ENCODE results near the gene PADI1. TPM values are rescaled to one million over a fixed set of nuclear protein-coding genes. Genes with fewer than 3 reads are reported as not detected.

The PADI1 gene
- polyA plus RNA-seq, 1 donor from 2014 or later, result 0.66 TPM

GRCh38 chr1:17195731-17196130 is 9.2 kb upstream of the PADI1 start:
- no peak overlapping the region for H3K27ac ChIP-seq (ENCODE audit: low read length)
- TF ChIP-seq EZH2 (IDR thresholded peaks at IDR 0.05; ENCODE audit: borderline replicate concordance, insufficient read depth, low read length, poor library complexity, severe bottlenecking) (no peak), POLR2AphosphoS5 (IDR thresholded peaks at IDR 0.05) (no peak), REST (IDR thresholded peaks at IDR 0.05; ENCODE audit: borderline replicate concordance) (no peak), SMC3 (conservative IDR thresholded peaks at IDR 0.05; ENCODE audit: poor library complexity) (no peak), MXI1 (conservative IDR thresholded peaks at IDR 0.05; ENCODE audit: poor library complexity, severe bottlenecking) (no peak), RAD21 (conservative IDR thresholded peaks at IDR 0.05) (no peak), CTCF (IDR thresholded peaks at IDR 0.05; ENCODE audit: poor library complexity, severe bottlenecking) (no peak), TAF1 (IDR thresholded peaks at IDR 0.05; ENCODE audit: low read depth) (no peak), EP300 (conservative IDR thresholded peaks at IDR 0.05; ENCODE audit: poor library complexity, severe bottlenecking) (no peak)
- H3K4me2 ChIP-seq (ENCODE audit: low read length), result no peak overlapping the region
- H3F3A ChIP-seq (ENCODE audit: insufficient read depth, low read length, poor library complexity, severe bottlenecking), result no peaks in the 10 kb centered on the region
- no peak overlapping the region for H3K9ac ChIP-seq (ENCODE audit: low read length)
- H3K27me3 ChIP-seq (ENCODE audit: insufficient read depth, low read depth, low read length), result no peaks in the 10 kb centered on the region
- H3K9me3 ChIP-seq (ENCODE audit: low read length), result no peaks in the 10 kb centered on the region
- no peaks in the 10 kb centered on the region for H4K20me1 ChIP-seq (ENCODE audit: insufficient read depth)
- H3K4me3 ChIP-seq (ENCODE audit: low read length), result no peak overlapping the region
- H3K79me2 ChIP-seq (replicated peaks; ENCODE audit: insufficient read depth, low read length), result no peaks in the 10 kb centered on the region
- H2AFZ ChIP-seq (ENCODE audit: low read depth, low read length), result no peak overlapping the region
- H3K9me2 ChIP-seq (ENCODE audit: insufficient read depth, low read length), result no peaks in the 10 kb centered on the region
- no peaks in the 10 kb centered on the region for H3K36me3 ChIP-seq (ENCODE audit: insufficient read depth, low read length)

- Histone ChIP-seq H3K4me3 (ENCODE audit: low read length) (no peak overlapping the region), H3K27ac (ENCODE audit: low read length) (no peak overlapping the region), H3K9me3 (ENCODE audit: low read length) (no peaks in the 10 kb centered on the region), H2AFZ (ENCODE audit: low read depth, low read length) (no peak overlapping the region), H3K79me2 (replicated peaks; ENCODE audit: insufficient read depth, low read length) (no peaks in the 10 kb centered on the region), H3K9me2 (ENCODE audit: insufficient read depth, low read length) (no peaks in the 10 kb centered on the region), H3K9ac (ENCODE audit: low read length) (no peak overlapping the region), H3F3A (ENCODE audit: insufficient read depth, low read length, poor library complexity, severe bottlenecking) (no peaks in the 10 kb centered on the region), H4K20me1 (ENCODE audit: insufficient read depth) (no peaks in the 10 kb centered on the region), H3K4me2 (ENCODE audit: low read length) (no peak overlapping the region), H3K27me3 (ENCODE audit: insufficient read depth, low read depth, low read length) (no peaks in the 10 kb centered on the region), H3K36me3 (ENCODE audit: insufficient read depth, low read length) (no peaks in the 10 kb centered on the region)
- no peak for TF ChIP-seq REST (IDR thresholded peaks at IDR 0.05; ENCODE audit: borderline replicate concordance)
- no peak for TF ChIP-seq MXI1 (conservative IDR thresholded peaks at IDR 0.05; ENCODE audit: poor library complexity, severe bottlenecking)
- no peak for TF ChIP-seq EP300 (conservative IDR thresholded peaks at IDR 0.05; ENCODE audit: poor library complexity, severe bottlenecking)
- TF ChIP-seq CTCF (IDR thresholded peaks at IDR 0.05; ENCODE audit: poor library complexity, severe bottlenecking), result no peak
- no peak for TF ChIP-seq TAF1 (IDR thresholded peaks at IDR 0.05; ENCODE audit: low read depth)
- no peak for TF ChIP-seq POLR2AphosphoS5 (IDR thresholded peaks at IDR 0.05)
- TF ChIP-seq EZH2 (IDR thresholded peaks at IDR 0.05; ENCODE audit: borderline replicate concordance, insufficient read depth, low read length, poor library complexity, severe bottlenecking), result no peak
- TF ChIP-seq SMC3 (conservative IDR thresholded peaks at IDR 0.05; ENCODE audit: poor library complexity), result no peak
- TF ChIP-seq RAD21 (conservative IDR thresholded peaks at IDR 0.05), result no peak
Measured at GRCh38 chr1:17196496-17197185, 8.3 kb upstream of the PADI1 start.

Measured in neural cell (in vitro differentiated cells).